Keratinocyte (primary cell): Measurements from ENCODE around the gene C20orf141. TPM values are rescaled to one million over a fixed set of nuclear protein-coding genes. Genes with fewer than 3 reads are reported as not detected.

Experiments
- DNase-seq: peaks from one replicate; pipeline ENCODE4 v3.0.0-alpha.2; 2011; ENCODE audit warnings: low read depth, missing footprints, low spot score
- FAIRE-seq: peaks from 2 replicates; lab custom pipeline; 2011; peaks lifted over from hg19 to GRCh38; lab: Jason Lieb, UNC
- H2AFZ ChIP-seq: 2 replicates; pipeline ENCODE4 v1.6.0; 2012; ENCODE audit warnings: low read length, control low read depth, inconsistent platforms; ENCODE audit not compliant: control insufficient read depth
- H3K27ac ChIP-seq: 2 replicates; pipeline ENCODE4 v1.5.1; 2011; ENCODE audit warnings: low read length; ENCODE audit not compliant: control insufficient read depth, insufficient read depth
- H3K27me3 ChIP-seq: 3 replicates; pipeline ENCODE4 v1.6.0; 2011; ENCODE audit warnings: low read length; ENCODE audit not compliant: control insufficient read depth, insufficient read depth; ENCODE audit errors: extremely low read depth
- H3K36me3 ChIP-seq, 2 experiments: 2 replicates in 1 of 2; 3 replicates in 1 of 2; pipeline ENCODE4 v1.5.1; 2011; ENCODE audit warnings: low read length in 2 of 2, mild to moderate bottlenecking in 1 of 2; ENCODE audit not compliant: control insufficient read depth in 2 of 2, insufficient read depth in 2 of 2; ENCODE audit errors: extremely low read depth in 1 of 2
- H3K4me1 ChIP-seq: 3 replicates; pipeline ENCODE4 v1.5.1; 2011; ENCODE audit warnings: low read length; ENCODE audit not compliant: control insufficient read depth, insufficient read depth; ENCODE audit errors: extremely low read depth
- H3K4me2 ChIP-seq: 3 replicates; pipeline ENCODE4 v1.6.0; 2011; ENCODE audit warnings: low read depth, low read length; ENCODE audit not compliant: control insufficient read depth, insufficient read depth; ENCODE audit errors: extremely low read depth
- H3K4me3 ChIP-seq, 3 experiments: fragments of 200-600 bp in 1 of 3; sonication (generic) in 1 of 3; 2 replicates in 2 of 3; 3 replicates in 1 of 3; pipeline ENCODE4 v1.5.1; 2011 to 2016; ENCODE audit warnings: low read length in 3 of 3, mild to moderate bottlenecking in 3 of 3, control low read depth in 2 of 3, inconsistent platforms in 1 of 3, low read depth in 1 of 3, mixed read lengths in 1 of 3, mixed run types in 1 of 3, moderate library complexity in 1 of 3; ENCODE audit not compliant: control insufficient read depth in 2 of 3, insufficient read depth in 2 of 3; ENCODE audit errors: extremely low read depth in 1 of 3
- H3K79me2 ChIP-seq: 2 replicates; pipeline ENCODE4 v1.6.0; 2012; ENCODE audit warnings: low read length; ENCODE audit not compliant: control insufficient read depth, insufficient read depth
- H3K9ac ChIP-seq: 3 replicates; pipeline ENCODE4 v1.6.0; 2011; ENCODE audit warnings: low read length; ENCODE audit not compliant: control insufficient read depth, insufficient read depth; ENCODE audit errors: extremely low read depth
- H3K9me1 ChIP-seq: 3 replicates; pipeline ENCODE4 v1.6.0; 2011; ENCODE audit warnings: low read length; ENCODE audit not compliant: control insufficient read depth, insufficient read depth; ENCODE audit errors: extremely low read depth
- H3K9me3 ChIP-seq: 2 replicates; pipeline ENCODE4 v1.5.1; 2012; ENCODE audit warnings: low read depth, low read length; ENCODE audit not compliant: control insufficient read depth
- H4K20me1 ChIP-seq: 3 replicates; pipeline ENCODE4 v1.6.0; 2011; ENCODE audit warnings: low read length; ENCODE audit not compliant: control insufficient read depth, insufficient read depth; ENCODE audit errors: extremely low read depth
- CTCF ChIP-seq, 3 experiments: IDR thresholded peaks in 1 of 3; conservative IDR thresholded peaks in 1 of 3; optimal IDR thresholded peaks in 1 of 3; 2 replicates in 2 of 3; 3 replicates in 1 of 3; pipeline versions ENCODE3 to v1.5.1; 2011; ENCODE audit warnings: low read length in 3 of 3, mild to moderate bottlenecking in 3 of 3, moderate library complexity in 2 of 3, control low read depth in 1 of 3, inconsistent platforms in 1 of 3; ENCODE audit not compliant: insufficient read depth in 2 of 3; ENCODE audit errors: extremely low read depth in 1 of 3
- EZH2 ChIP-seq: IDR thresholded peaks from one replicate; pipeline ENCODE4 v1.6.1; 2012; ENCODE audit warnings: inconsistent platforms, mild to moderate bottlenecking, low read length, moderate library complexity
- dilution Hi-C: fragments of 300-500 bp; cut with MboI; formaldehyde crosslinking; loops from one replicate; pipeline ENCODE4 v1.7.0; 2020; ENCODE audit warnings: low sequenced_read_pairs; ENCODE audit not compliant: extremely low pct_ligation_motif_present
- polyA plus RNA-seq, 5 experiments: library from polyadenylated mRNA; depleted of rRNA in 3 of 5; stranded (reverse) in 3 of 5; stranded (forward) in 1 of 5; unstranded in 1 of 5; fragments of >200 nt; gene quantifications; 1 replicate in 1 of 5; 2 replicates in 3 of 5; 3 replicates in 1 of 5; pipeline versions ENCODE4 v1.2.1 to v1.2.3, GENCODE V29; 2011 to 2012; ENCODE audit warnings: missing spikeins in 2 of 5, low read depth in 1 of 5, low replicate concordance in 1 of 5

Gene C20orf141
- polyA plus RNA-seq, 1 donor (not counting 4 experiments of a cell fraction or from before 2014, with no cell fraction given): not detected

GRCh38 chr20:2817891-2818595 lies 3.3 kb downstream of the C20orf141 start:
- dilution Hi-C loops: no loop called here
- FAIRE-seq: no peak
- Histone ChIP-seq H3K36me3 (no peaks in the 10 kb centered on the region), H3K4me1 (peaks cover 9% of the 10 kb centered on the region), H3K27ac (no peak overlapping the region), H3K79me2 (no peaks in the 10 kb centered on the region), H3K4me3 (no peak overlapping the region), H4K20me1 (no peaks in the 10 kb centered on the region), H3K9me3 (no peaks in the 10 kb centered on the region), H2AFZ (no peak overlapping the region), H3K9ac (no peak overlapping the region), H3K9me1 (no peaks in the 10 kb centered on the region), H3K4me2 (no peak overlapping the region), H3K27me3 (peaks cover 44% of the 10 kb centered on the region)
- no peak for TF ChIP-seq CTCF (optimal IDR thresholded peaks at IDR 0.05 in 1 of 3, IDR thresholded peaks at IDR 0.05 in 1 of 3, conservative IDR thresholded peaks at IDR 0.05 in 1 of 3; ENCODE audit: extremely low read depth in 1 of 3, insufficient read depth in 2 of 3, low read length in 3 of 3)
- TF ChIP-seq EZH2: no peak
- DNase-seq: no peak

GRCh38 chr20:2820084-2820895 lies 5.5 kb downstream of the C20orf141 start:
- Histone ChIP-seq H3K79me2 (no peaks in the 10 kb centered on the region), H3K27ac (no peak overlapping the region), H3K4me2 (no peak overlapping the region)

More at GRCh38 chr20:2820084-2820895, 5.5 kb downstream of the C20orf141 start:
- H3K36me3 ChIP-seq: no peaks in the 10 kb centered on the region
- H4K20me1 ChIP-seq: no peaks in the 10 kb centered on the region
- H3K9me3 ChIP-seq: no peaks in the 10 kb centered on the region
- peaks cover 44% of the 10 kb centered on the region for H3K27me3 ChIP-seq
- dilution Hi-C loops: no loop called here
- no peak for FAIRE-seq
- H3K9ac ChIP-seq: no peak overlapping the region
- DNase-seq: no peak
- no peak for TF ChIP-seq CTCF (optimal IDR thresholded peaks at IDR 0.05 in 1 of 3, IDR thresholded peaks at IDR 0.05 in 1 of 3, conservative IDR thresholded peaks at IDR 0.05 in 1 of 3; ENCODE audit: extremely low read depth in 1 of 3, insufficient read depth in 2 of 3, low read length in 3 of 3)
- TF ChIP-seq EZH2: peak; percentile 29
- no peaks in the 10 kb centered on the region for H3K9me1 ChIP-seq
- no peaks in the 10 kb centered on the region for H3K4me1 ChIP-seq
- H2AFZ ChIP-seq: no peak overlapping the region
- H3K4me3 ChIP-seq: no peak overlapping the region
